Mesendoderm (in vitro differentiated cells): ENCODE results near the gene MEOX2.

Experiments
- DNase-seq: peaks from one replicate; pipeline ENCODE4 v3.0.0; 2013
- H2AK5ac ChIP-seq: 2 replicates; pipeline ENCODE4 v1.6.1; 2013; ENCODE audit warnings: low read length, inconsistent platforms
- H2BK120ac ChIP-seq: 2 replicates; pipeline ENCODE4 v1.6.1; 2013; ENCODE audit warnings: low read depth, mild to moderate bottlenecking, low read length, moderate library complexity, mixed read lengths
- H2BK15ac ChIP-seq: replicated peaks from 2 replicates; pipeline ENCODE4 v1.6.1; 2013; ENCODE audit warnings: low read depth, mild to moderate bottlenecking, moderate library complexity
- H2BK5ac ChIP-seq: 2 replicates; pipeline ENCODE4 v1.6.1; 2013; ENCODE audit warnings: low read length, inconsistent platforms
- H3K18ac ChIP-seq: 2 replicates; pipeline ENCODE4 v1.6.1; 2013; ENCODE audit warnings: mild to moderate bottlenecking, low read length, mixed read lengths
- H3K23ac ChIP-seq: one replicate; pipeline ENCODE4 v1.6.1; 2013; ENCODE audit warnings: low read length
- H3K27ac ChIP-seq: 2 replicates; pipeline ENCODE4 v1.5.1; 2013; ENCODE audit warnings: low read depth, mild to moderate bottlenecking, inconsistent platforms, low read length, moderate library complexity
- H3K27me3 ChIP-seq: 2 replicates; pipeline ENCODE4 v1.6.1; 2013; ENCODE audit warnings: low read length, control low read depth, mild to moderate bottlenecking, inconsistent platforms; ENCODE audit not compliant: insufficient read depth, poor library complexity
- H3K36me3 ChIP-seq: 2 replicates; pipeline ENCODE4 v1.6.1; 2013; ENCODE audit warnings: low read length, inconsistent platforms; ENCODE audit not compliant: control insufficient read depth, insufficient read depth
- H3K4ac ChIP-seq: one replicate; pipeline ENCODE4 v1.6.1; 2013; ENCODE audit warnings: low read depth, mild to moderate bottlenecking, low read length, moderate library complexity
- H3K4me1 ChIP-seq: 2 replicates; pipeline ENCODE4 v1.6.1; 2013; ENCODE audit warnings: low read depth, low read length, inconsistent platforms; ENCODE audit not compliant: control insufficient read depth
- H3K4me2 ChIP-seq: 2 replicates; pipeline ENCODE4 v1.6.1; 2013; ENCODE audit warnings: low read length
- H3K4me3 ChIP-seq: 2 replicates; pipeline ENCODE4 v1.5.1; 2013; ENCODE audit warnings: mild to moderate bottlenecking, low read length
- H3K56ac ChIP-seq: one replicate; pipeline ENCODE4 v1.6.1; 2013; ENCODE audit warnings: low read length
- H3K79me1 ChIP-seq: 2 replicates; pipeline ENCODE4 v1.6.1; 2013; ENCODE audit warnings: low read length, inconsistent platforms
- H3K79me2 ChIP-seq: 2 replicates; pipeline ENCODE4 v1.6.1; 2013; ENCODE audit warnings: mild to moderate bottlenecking, low read length; ENCODE audit not compliant: control insufficient read depth, insufficient read depth
- H3K9ac ChIP-seq: 2 replicates; pipeline ENCODE4 v1.6.1; 2013; ENCODE audit warnings: low read length, inconsistent platforms
- H4K5ac ChIP-seq: one replicate; pipeline ENCODE4 v1.6.1; 2013; ENCODE audit warnings: low read length
- H4K8ac ChIP-seq: one replicate; pipeline ENCODE4 v1.6.1; 2013; ENCODE audit warnings: low read depth, mild to moderate bottlenecking, control low read depth, low read length, moderate library complexity
- WGBS: extraction: QIAGEN DNeasy Blood & Tissue Kit; methylation state at CpG from one replicate; pipeline ENCODE4 v1.1.7; 2013; ENCODE audit warnings: low lambda C conversion rate, missing lambda C conversion rate; ENCODE audit not compliant: insufficient coverage; ENCODE audit errors: extremely low coverage; 5-methylcytosine and 5-hydroxymethylcytosine counted together

The MEOX2 gene

GRCh38 chr7:15600298-15600697 lies 86.2 kb downstream of the MEOX2 start:
- WGBS: no CpG with 5 or more reads among the region's 4 CpGs
- H3K4me3 ChIP-seq: no peak overlapping the region

GRCh38 chr7:15594461-15594860 lies 92.0 kb downstream of the MEOX2 start:
- H2BK120ac ChIP-seq: no peak overlapping the region

More at GRCh38 chr7:15600298-15600697, 86.2 kb downstream of the MEOX2 start:
- Histone ChIP-seq H3K18ac (no peak overlapping the region), H3K27me3 (no peaks in the 10 kb centered on the region), H3K79me1 (no peaks in the 10 kb centered on the region), H2BK5ac (no peak overlapping the region), H2AK5ac (no peak overlapping the region), H4K8ac (no peak overlapping the region), H3K4ac (no peak overlapping the region), H3K36me3 (no peaks in the 10 kb centered on the region), H3K27ac (no peak overlapping the region), H4K5ac (no peak overlapping the region), H3K23ac (no peak overlapping the region), H3K79me2 (no peaks in the 10 kb centered on the region), H3K56ac (no peak overlapping the region), H2BK120ac (no peak overlapping the region), H2BK15ac (no peak overlapping the region), H3K4me2 (no peak overlapping the region), H3K9ac (no peak overlapping the region), H3K4me1 (no peaks in the 10 kb centered on the region)
- DNase-seq: no peak

GRCh38 chr7:15593382-15593781 lies 93.1 kb downstream of the MEOX2 start:
- no peak overlapping the region for H3K18ac ChIP-seq
- H4K5ac ChIP-seq: no peak overlapping the region
- H2AK5ac ChIP-seq: no peak overlapping the region
- DNase-seq: no peak
- H3K4me2 ChIP-seq: no peak overlapping the region
- no peak overlapping the region for H3K56ac ChIP-seq
- H3K36me3 ChIP-seq: no peaks in the 10 kb centered on the region
- H2BK15ac ChIP-seq: no peak overlapping the region
- H3K79me2 ChIP-seq: no peaks in the 10 kb centered on the region
- H3K23ac ChIP-seq: no peak overlapping the region
- no CpG with 5 or more reads among the region's 3 CpGs for WGBS
- H2BK5ac ChIP-seq: no peak overlapping the region
- no peak overlapping the region for H3K4me3 ChIP-seq
- H2BK120ac ChIP-seq: no peak overlapping the region
- H3K27me3 ChIP-seq: no peaks in the 10 kb centered on the region
- no peak overlapping the region for H3K4ac ChIP-seq
- H3K27ac ChIP-seq: no peak overlapping the region
- no peak overlapping the region for H3K9ac ChIP-seq
- no peaks in the 10 kb centered on the region for H3K79me1 ChIP-seq
- H4K8ac ChIP-seq: no peak overlapping the region
- H3K4me1 ChIP-seq: no peaks in the 10 kb centered on the region

More at GRCh38 chr7:15594461-15594860, 92.0 kb downstream of the MEOX2 start:
- Histone ChIP-seq H4K8ac (no peak overlapping the region), H3K79me2 (no peaks in the 10 kb centered on the region), H4K5ac (no peak overlapping the region), H3K23ac (no peak overlapping the region), H3K4me1 (no peaks in the 10 kb centered on the region), H3K79me1 (no peaks in the 10 kb centered on the region), H3K4me3 (no peak overlapping the region), H3K27ac (no peak overlapping the region), H3K36me3 (no peaks in the 10 kb centered on the region), H3K18ac (no peak overlapping the region), H3K4ac (no peak overlapping the region), H3K9ac (no peak overlapping the region), H3K56ac (no peak overlapping the region), H2BK5ac (no peak overlapping the region), H2AK5ac (no peak overlapping the region), H3K4me2 (no peak overlapping the region), H3K27me3 (no peaks in the 10 kb centered on the region), H2BK15ac (no peak overlapping the region)
- no peak for DNase-seq
- no CpG with 5 or more reads among the region's 5 CpGs for WGBS

GRCh38 chr7:15586266-15586665 lies 100.2 kb downstream of the MEOX2 start:
- whole genome bisulfite sequencing: no CpG with 5 or more reads among the region's 4 CpGs
- Histone ChIP-seq H2BK5ac (no peak overlapping the region), H3K9ac (no peak overlapping the region), H3K4me1 (no peaks in the 10 kb centered on the region), H3K56ac (no peak overlapping the region), H2BK15ac (no peak overlapping the region), H3K36me3 (no peaks in the 10 kb centered on the region), H2AK5ac (no peak overlapping the region), H3K4me3 (no peak overlapping the region), H4K5ac (no peak overlapping the region), H3K27ac (no peak overlapping the region), H3K4ac (no peak overlapping the region), H3K79me1 (no peaks in the 10 kb centered on the region), H3K27me3 (no peaks in the 10 kb centered on the region), H3K23ac (no peak overlapping the region), H3K79me2 (no peaks in the 10 kb centered on the region), H2BK120ac (no peak overlapping the region), H4K8ac (no peak overlapping the region), H3K18ac (no peak overlapping the region), H3K4me2 (no peak overlapping the region)
- DNase-seq: no peak

- H3K56ac ChIP-seq: no peak overlapping the region
- H3K4me1 ChIP-seq: no peaks in the 10 kb centered on the region
- no peak overlapping the region for H3K27ac ChIP-seq
- H3K9ac ChIP-seq: no peak overlapping the region
- H4K5ac ChIP-seq: no peak overlapping the region
- no peak overlapping the region for H2BK120ac ChIP-seq
- no peak overlapping the region for H2BK5ac ChIP-seq
- no peak for DNase-seq
- H3K4me3 ChIP-seq: no peak overlapping the region
- no peak overlapping the region for H2AK5ac ChIP-seq
- WGBS: no CpG with 5 or more reads among the region's 3 CpGs
- no peaks in the 10 kb centered on the region for H3K79me2 ChIP-seq
- H3K36me3 ChIP-seq: no peaks in the 10 kb centered on the region
- H2BK15ac ChIP-seq: no peak overlapping the region
- H4K8ac ChIP-seq: no peak overlapping the region
- no peaks in the 10 kb centered on the region for H3K79me1 ChIP-seq
- H3K23ac ChIP-seq: no peak overlapping the region
- no peak overlapping the region for H3K4me2 ChIP-seq
- H3K18ac ChIP-seq: no peak overlapping the region
- no peak overlapping the region for H3K4ac ChIP-seq
- no peaks in the 10 kb centered on the region for H3K27me3 ChIP-seq
These were observed 101.9 kb downstream of the MEOX2 start for GRCh38 chr7:15584575-15584974.

- H3K79me2 ChIP-seq: no peaks in the 10 kb centered on the region
- no CpG with 5 or more reads among the region's 1 CpG for WGBS
- no peaks in the 10 kb centered on the region for H3K4me1 ChIP-seq
These were observed 103.7 kb downstream of the MEOX2 start for GRCh38 chr7:15582773-15583172.

More at GRCh38 chr7:15582773-15583172, 103.7 kb downstream of the MEOX2 start:
- no peak overlapping the region for H4K8ac ChIP-seq
- H3K4me3 ChIP-seq: no peak overlapping the region
- no peak overlapping the region for H2AK5ac ChIP-seq
- no peak overlapping the region for H3K9ac ChIP-seq
- no peak overlapping the region for H3K56ac ChIP-seq
- DNase-seq: no peak
- no peak overlapping the region for H3K23ac ChIP-seq
- no peaks in the 10 kb centered on the region for H3K79me1 ChIP-seq
- H2BK5ac ChIP-seq: no peak overlapping the region
- H3K27me3 ChIP-seq: no peaks in the 10 kb centered on the region
- H2BK120ac ChIP-seq: no peak overlapping the region
- no peak overlapping the region for H3K18ac ChIP-seq
- H3K4me2 ChIP-seq: no peak overlapping the region
- no peak overlapping the region for H3K4ac ChIP-seq
- H4K5ac ChIP-seq: no peak overlapping the region
- H3K36me3 ChIP-seq: no peaks in the 10 kb centered on the region
- no peak overlapping the region for H3K27ac ChIP-seq
- H2BK15ac ChIP-seq: no peak overlapping the region
